NCI-H2107 (cell line): ENCODE measurements around the gene HES5.

Experiments
- DNase-seq: peaks from one replicate; lab custom pipeline; 2025; lab: John Stamatoyannopoulos, UW

HES5 gene

GRCh38 chr1:2514863-2515762 is 14.9 kb downstream of the HES5 start:
- no peak for DNase-seq

- DNase-seq: no peak
Observed at GRCh38 chr1:2513939-2514652, 16.0 kb downstream of the HES5 start.

GRCh38 chr1:2512862-2513421 is 17.1 kb downstream of the HES5 start:
- DNase-seq: no peak

GRCh38 chr1:2510366-2511155 is 19.5 kb downstream of the HES5 start:
- DNase-seq: no peak

GRCh38 chr1:2509589-2509988 is 20.5 kb downstream of the HES5 start:
- no peak for DNase-seq

GRCh38 chr1:2508751-2509150 is 21.3 kb downstream of the HES5 start:
- DNase-seq: no peak

- no peak for DNase-seq
Observed at GRCh38 chr1:2508180-2508579, 21.9 kb downstream of the HES5 start.

GRCh38 chr1:2507744-2508155 is 22.3 kb downstream of the HES5 start:
- no peak for DNase-seq

GRCh38 chr1:2506901-2507565 is 23.0 kb downstream of the HES5 start:
- no peak for DNase-seq

- DNase-seq: no peak
Observed at GRCh38 chr1:2506007-2506860, 23.8 kb downstream of the HES5 start.

GRCh38 chr1:2505461-2505994 is 24.5 kb downstream of the HES5 start:
- no peak for DNase-seq

GRCh38 chr1:2504949-2505272 is 25.2 kb downstream of the HES5 start:
- no peak for DNase-seq

- no peak for DNase-seq
Observed at GRCh38 chr1:2504225-2504948, 25.7 kb downstream of the HES5 start.

GRCh38 chr1:2503554-2504224 is 26.4 kb downstream of the HES5 start:
- DNase-seq: no peak

GRCh38 chr1:2502661-2503553 is 27.2 kb downstream of the HES5 start:
- no peak for DNase-seq

GRCh38 chr1:2502210-2502609 is 27.9 kb downstream of the HES5 start:
- no peak for DNase-seq

- no peak for DNase-seq
Observed at GRCh38 chr1:2501820-2502119, 28.3 kb downstream of the HES5 start.

GRCh38 chr1:2501041-2501819 is 28.8 kb downstream of the HES5 start:
- DNase-seq: no peak
